ENCODE data around the gene HSP90AA1. TPM values are rescaled to one million over a fixed set of nuclear protein-coding genes. Genes with fewer than 3 reads are reported as not detected.

Gene HSP90AA1
- total and polyA plus RNA-seq, 2 donors (not counting 1 experiment from before 2014, with no cell fraction given): 190 to 222 TPM

DNA sequence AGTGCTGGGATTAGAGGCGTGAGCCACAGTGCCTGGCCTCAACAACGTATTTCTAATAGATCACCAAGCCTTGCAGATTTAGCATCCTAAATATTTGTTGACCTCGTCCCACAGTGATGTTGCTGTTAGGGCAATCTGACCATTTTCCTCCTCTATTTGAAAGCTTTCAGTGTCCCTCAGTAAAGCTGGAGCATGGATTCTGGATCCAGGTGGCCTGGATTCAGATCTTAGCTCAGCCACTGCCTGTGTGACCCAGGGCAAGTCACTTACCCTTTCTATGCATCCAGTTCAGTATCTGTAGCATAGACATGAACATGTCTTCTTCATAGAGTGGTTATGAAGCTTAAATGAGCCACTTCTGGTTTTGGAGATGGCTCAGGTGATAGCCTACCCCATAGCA is 3.9 kb upstream of the HSP90AA1 start:
- intact Hi-C loops (cut with micrococcal nuclease): no loop called here
- ATAC-seq (ENCODE audit: low read depth) (no peak), DNase-seq (no peak)
- no peaks in the 10 kb centered on the region for H3K9me3 ChIP-seq (ENCODE audit: control extremely low read depth in 1 of 3, control insufficient read depth in 2 of 3, insufficient read depth in 1 of 3, low read length in 2 of 3)
- peaks cover 2% of the 10 kb centered on the region for H4K20me1 ChIP-seq (ENCODE audit: control insufficient read depth, insufficient read depth, low read length, poor library complexity, severe bottlenecking)
- CTCF ChIA-PET: interaction anchor here (0.6 kb wide), 1 partner anchor 30 kb away, joined by 3 read pairs; no protein-coding TSS in a partner anchor
- H3K27ac Mint-ChIP-seq: peak overlapping the region; percentile 53
- H3K4me3 ChIP-seq (ENCODE audit: control extremely low read depth in 1 of 5, extremely low read depth in 1 of 5, insufficient read depth in 1 of 5, low read depth in 2 of 5, low read length in 4 of 5): no peak overlapping the region
- POLR2A ChIA-PET: interaction anchor here (0.6 kb wide), 1 partner anchor 200 kb away, joined by 4 read pairs; no protein-coding TSS in a partner anchor
- TF ChIP-seq, protein P1, sequence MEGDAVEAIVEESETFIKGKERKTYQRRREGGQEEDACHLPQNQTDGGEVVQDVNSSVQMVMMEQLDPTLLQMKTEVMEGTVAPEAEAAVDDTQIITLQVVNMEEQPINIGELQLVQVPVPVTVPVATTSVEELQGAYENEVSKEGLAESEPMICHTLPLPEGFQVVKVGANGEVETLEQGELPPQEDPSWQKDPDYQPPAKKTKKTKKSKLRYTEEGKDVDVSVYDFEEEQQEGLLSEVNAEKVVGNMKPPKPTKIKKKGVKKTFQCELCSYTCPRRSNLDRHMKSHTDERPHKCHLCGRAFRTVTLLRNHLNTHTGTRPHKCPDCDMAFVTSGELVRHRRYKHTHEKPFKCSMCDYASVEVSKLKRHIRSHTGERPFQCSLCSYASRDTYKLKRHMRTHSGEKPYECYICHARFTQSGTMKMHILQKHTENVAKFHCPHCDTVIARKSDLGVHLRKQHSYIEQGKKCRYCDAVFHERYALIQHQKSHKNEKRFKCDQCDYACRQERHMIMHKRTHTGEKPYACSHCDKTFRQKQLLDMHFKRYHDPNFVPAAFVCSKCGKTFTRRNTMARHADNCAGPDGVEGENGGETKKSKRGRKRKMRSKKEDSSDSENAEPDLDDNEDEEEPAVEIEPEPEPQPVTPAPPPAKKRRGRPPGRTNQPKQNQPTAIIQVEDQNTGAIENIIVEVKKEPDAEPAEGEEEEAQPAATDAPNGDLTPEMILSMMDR (IDR thresholded peaks at IDR 0.05): no peak
- TF ChIP-seq EZH2 (IDR thresholded peaks at IDR 0.05; ENCODE audit: borderline replicate concordance, insufficient read depth, low read depth, low read length, poor library complexity, severe bottlenecking): no peak
- no peak overlapping the region for H3K9ac ChIP-seq (ENCODE audit: low read length)
- H3K4me2 ChIP-seq (replicated peaks; ENCODE audit: low read depth, low read length, poor library complexity, severe bottlenecking): no peak overlapping the region
- peak overlapping the region; percentile 60 for H3K4me3 Mint-ChIP-seq
- H3K27me3 ChIP-seq (replicated peaks in 1 of 4; ENCODE audit: control extremely low read depth in 1 of 4, control insufficient read depth in 3 of 4, insufficient read depth in 4 of 4, low read length in 3 of 4): no peaks in the 10 kb centered on the region
- H3K4me1 ChIP-seq (ENCODE audit: control insufficient read depth in 2 of 2, insufficient read depth in 2 of 2, low read length in 2 of 2): peaks cover 13 to 18% of the 10 kb centered on the region in 2 donors
- no peak overlapping the region for H3K27ac ChIP-seq (ENCODE audit: low read length in 2 of 2)
- 100% methylated on average over 2 of the region's 3 CpGs for WGBS (ENCODE audit: insufficient coverage)
- H3K9me3 Mint-ChIP-seq (ENCODE audit: insufficient read depth): no peaks in the 10 kb centered on the region
- peaks cover 28% of the 10 kb centered on the region for H3K4me1 Mint-ChIP-seq
- peaks cover 9% of the 10 kb centered on the region for H3K79me2 ChIP-seq (ENCODE audit: control insufficient read depth, insufficient read depth, low read length)
- H3K36me3 ChIP-seq (replicated peaks in 1 of 2; ENCODE audit: control extremely low read depth in 1 of 2, control insufficient read depth in 1 of 2, extremely low read depth in 1 of 2, insufficient read depth in 2 of 2, low read length in 1 of 2): peaks cover 0 to 2% of the 10 kb centered on the region in 2 experiments
- H2AFZ ChIP-seq (ENCODE audit: insufficient read depth, low read depth, low read length, poor library complexity, severe bottlenecking): no peak overlapping the region
- H3K27me3 Mint-ChIP-seq: no peaks in the 10 kb centered on the region

DNA sequence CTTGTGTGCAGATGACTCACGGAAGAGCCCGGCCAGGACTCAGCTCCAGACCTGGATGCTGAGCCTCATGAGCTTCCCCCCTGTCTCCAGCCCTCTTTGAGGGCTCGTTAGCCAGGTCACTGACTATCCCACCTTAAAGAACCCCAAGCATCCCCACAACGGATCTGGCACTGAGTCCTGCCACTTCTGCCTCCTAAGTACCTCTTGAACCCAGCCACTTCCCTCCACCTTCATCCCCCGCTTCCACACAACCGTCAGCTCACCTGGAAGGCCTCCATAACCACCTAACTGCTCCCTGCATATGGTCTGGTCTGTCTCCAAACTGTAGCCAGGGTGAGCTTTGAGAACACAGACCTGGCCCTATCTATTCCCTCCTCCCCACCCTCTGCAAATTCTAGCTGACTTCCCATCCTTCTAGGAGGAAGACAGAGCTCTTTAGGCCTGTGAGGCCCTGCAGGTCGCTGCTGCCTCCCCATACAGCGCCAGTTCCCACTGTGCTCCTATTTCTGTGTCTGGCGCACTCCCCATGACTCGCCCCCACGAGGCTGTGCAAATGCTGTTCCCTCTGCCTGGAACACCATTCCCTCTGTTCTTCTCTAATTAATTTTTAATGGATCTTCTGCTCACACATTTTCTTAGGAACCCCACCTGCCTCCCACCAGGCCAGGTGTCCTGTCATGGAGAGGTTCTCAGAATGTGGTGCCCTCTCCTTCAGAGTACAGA is 2.9 kb upstream of the HSP90AA1 start:
- POLR2A ChIA-PET: interaction anchor here (0.6 kb wide), 1 partner anchor 319 kb away, joined by 5 read pairs; no protein-coding TSS in a partner anchor
- no peak for TF ChIP-seq EZH2 (IDR thresholded peaks at IDR 0.05; ENCODE audit: borderline replicate concordance, insufficient read depth, low read depth, low read length, poor library complexity, severe bottlenecking)
- TF ChIP-seq, protein P1 (IDR thresholded peaks at IDR 0.05): no peak

More for the DNA sequence above, 2.9 kb upstream of the HSP90AA1 start:
- Mint-ChIP-seq H3K27me3 (no peaks in the 10 kb centered on the region), H3K9me3 (ENCODE audit: insufficient read depth) (no peaks in the 10 kb centered on the region), H3K4me1 (peaks cover 37% of the 10 kb centered on the region), H3K27ac (peak overlapping the region; percentile 74), H3K4me3 (peak overlapping the region; percentile 81)
- WGBS (ENCODE audit: insufficient coverage): 95% methylated on average over 11 of the region's 11 CpGs
- no peak for DNase-seq
- ATAC-seq (ENCODE audit: low read depth): no peak
- no peak overlapping the region for H3K9ac ChIP-seq (ENCODE audit: low read length)
- peaks cover 18 to 28% of the 10 kb centered on the region in 2 donors for H3K4me1 ChIP-seq (ENCODE audit: control insufficient read depth in 2 of 2, insufficient read depth in 2 of 2, low read length in 2 of 2)
- H3K9me3 ChIP-seq (ENCODE audit: control extremely low read depth in 1 of 3, control insufficient read depth in 2 of 3, insufficient read depth in 1 of 3, low read length in 2 of 3): no peaks in the 10 kb centered on the region
- no peaks in the 10 kb centered on the region for H3K27me3 ChIP-seq (replicated peaks in 1 of 4; ENCODE audit: control extremely low read depth in 1 of 4, control insufficient read depth in 3 of 4, insufficient read depth in 4 of 4, low read length in 3 of 4)
- peaks cover 2 to 11% of the 10 kb centered on the region in 2 experiments for H3K36me3 ChIP-seq (replicated peaks in 1 of 2; ENCODE audit: control extremely low read depth in 1 of 2, control insufficient read depth in 1 of 2, extremely low read depth in 1 of 2, insufficient read depth in 2 of 2, low read length in 1 of 2)
- no peak overlapping the region for H3K27ac ChIP-seq (ENCODE audit: low read length in 2 of 2)
- CTCF ChIA-PET: interaction anchor here (0.9 to 2.4 kb wide), 3 partner anchors 9 to 224 kb away, joined by 3 to 12 read pairs (median 3); no protein-coding TSS in a partner anchor
- no peak overlapping the region for H3K4me2 ChIP-seq (replicated peaks; ENCODE audit: low read depth, low read length, poor library complexity, severe bottlenecking)
- H3K4me3 ChIP-seq (ENCODE audit: control extremely low read depth in 1 of 5, extremely low read depth in 1 of 5, insufficient read depth in 1 of 5, low read depth in 2 of 5, low read length in 4 of 5): no peak overlapping the region
- intact Hi-C loops (cut with micrococcal nuclease): loop anchor here (5.0 kb wide), 2 partner anchors 212 to 1248 kb away; no protein-coding TSS in a partner anchor
- no peak overlapping the region for H2AFZ ChIP-seq (ENCODE audit: insufficient read depth, low read depth, low read length, poor library complexity, severe bottlenecking)
- H4K20me1 ChIP-seq (ENCODE audit: control insufficient read depth, insufficient read depth, low read length, poor library complexity, severe bottlenecking): peaks cover 6% of the 10 kb centered on the region
- peaks cover 17% of the 10 kb centered on the region for H3K79me2 ChIP-seq (ENCODE audit: control insufficient read depth, insufficient read depth, low read length)

All from B cell (primary cell).